ENCODE measurements around the gene TLR6.
"Not testable (repeated sequence)": the region's sequence is repeated elsewhere in the genome, so short reads cannot be mapped to it uniquely, and the experiment has no call there.

Gene TLR6

DNA sequence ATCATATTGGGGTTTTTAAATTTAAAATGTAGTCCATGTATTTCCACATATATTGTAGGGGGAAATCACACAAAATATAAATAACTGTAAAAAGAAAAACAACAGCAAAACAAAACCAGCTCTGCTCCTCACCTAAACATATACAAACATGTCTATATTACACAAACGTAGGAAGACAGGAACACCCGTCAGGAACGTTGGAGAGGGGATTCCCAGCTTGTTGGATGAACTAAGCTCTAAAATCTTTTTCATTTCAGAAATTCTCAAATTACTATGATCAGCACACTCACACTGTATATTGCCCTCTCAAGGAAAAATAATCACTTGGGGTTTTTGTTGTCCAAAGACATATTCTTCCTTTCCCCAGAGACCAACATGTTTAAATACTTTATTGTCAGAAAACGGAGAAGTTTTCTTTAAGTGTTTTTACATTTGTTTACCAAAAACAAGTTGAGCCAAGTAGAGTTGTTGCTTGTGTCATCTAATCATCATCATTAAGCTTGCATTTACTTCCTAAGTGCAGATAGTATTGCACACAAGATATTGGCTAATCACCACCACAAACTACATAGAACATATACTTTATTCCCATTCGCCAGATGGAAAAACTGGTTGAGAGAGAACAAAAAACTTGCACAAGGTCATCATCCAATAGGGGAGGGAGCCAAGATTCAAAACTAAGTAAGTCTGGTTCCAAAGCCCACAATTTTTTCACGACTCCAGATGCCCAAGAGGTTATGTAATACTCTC lies 71.4 kb downstream of the TLR6 start:
- DNase-seq = no peak

- no peak for DNase-seq
These were observed 72.5 kb downstream of the TLR6 start for GRCh38 chr4:38784141-38784540.

- DNase-seq = no peak
These were observed 73.5 kb downstream of the TLR6 start for GRCh38 chr4:38783109-38783460.

DNA sequence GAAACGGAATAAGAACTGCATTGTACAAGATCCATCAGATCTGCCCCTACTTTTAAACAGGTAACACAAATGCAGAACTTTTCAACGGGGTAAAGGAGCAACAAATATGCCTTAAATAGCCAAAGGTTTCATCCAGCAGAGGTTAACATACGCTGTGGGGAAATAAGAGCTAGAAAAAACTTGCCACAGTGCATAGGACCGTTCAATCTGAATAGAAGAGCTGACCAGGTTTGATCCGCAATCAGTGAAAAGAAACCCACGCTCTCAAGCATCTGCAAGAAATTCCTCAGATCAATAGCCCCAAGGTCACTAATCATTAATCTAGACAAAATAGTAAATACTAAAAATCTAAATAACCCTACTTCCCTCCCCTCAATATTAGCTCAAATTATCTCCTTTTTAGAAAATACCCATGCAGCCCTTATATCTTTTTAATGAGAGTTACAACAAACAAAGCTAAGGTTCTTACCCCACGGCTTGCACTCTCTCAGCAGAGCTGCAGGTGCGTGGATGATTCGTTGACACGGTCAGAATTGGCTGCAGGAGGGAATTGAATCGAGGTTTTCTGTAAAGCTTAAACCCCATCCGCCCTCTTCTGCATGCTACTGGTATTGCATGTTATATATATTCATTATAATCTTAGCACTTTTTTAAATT lies 74.0 kb downstream of the TLR6 start, which contains the start of gene TLR10:
TSS of gene TLR10 (minus strand) at position 539 of the 657 bp plus-strand sequence. CDS start 7,400 bp downstream, outside the sequence.
- DNase-seq = peak; percentile 33 to 69

DNA sequence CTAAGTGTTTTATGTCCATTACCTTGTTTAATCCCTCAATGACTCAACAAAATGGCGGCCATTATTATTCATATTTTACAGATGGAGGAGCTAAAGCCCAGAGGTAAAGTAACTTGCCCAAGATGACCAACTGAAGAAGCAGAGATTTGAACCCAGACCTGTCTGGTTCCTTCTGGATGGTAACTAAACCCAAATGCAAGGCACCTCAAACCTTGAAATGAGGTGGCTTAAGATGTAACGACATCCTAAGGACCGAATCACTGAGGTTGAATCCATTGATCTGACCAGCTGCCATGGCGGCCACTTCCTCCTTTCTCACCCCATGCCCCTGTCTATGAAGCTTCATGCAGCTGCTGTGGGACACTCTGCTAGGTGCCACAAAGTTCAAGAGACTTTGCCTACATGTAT lies 74.8 kb downstream of the TLR6 start:
- DNase-seq = no peak

- peak in 1 of 2 donors; percentile 21 for DNase-seq
These were observed 75.7 kb downstream of the TLR6 start for GRCh38 chr4:38780833-38781484.

DNA sequence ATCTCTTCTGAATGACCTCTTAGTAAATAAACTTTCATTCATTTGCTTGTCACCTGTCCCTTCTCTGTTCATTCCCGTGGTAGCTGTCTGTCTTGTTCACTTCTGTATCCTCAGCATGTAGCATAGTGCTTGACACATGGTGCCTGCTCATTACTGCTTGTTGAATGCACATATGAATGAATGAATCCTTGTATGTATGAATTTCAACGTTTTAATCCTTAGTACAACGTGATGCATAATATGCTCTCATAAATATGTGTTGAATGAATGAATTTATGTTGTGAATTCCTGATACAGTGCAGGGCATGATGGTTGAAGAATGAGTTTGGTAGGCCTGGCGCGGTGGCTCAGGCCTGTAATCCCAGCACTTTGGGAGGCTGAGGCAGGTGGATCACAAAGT lies 76.8 kb downstream of the TLR6 start:
- no peak for DNase-seq

- not testable (repeated sequence) for DNase-seq
These were observed 78.7 kb downstream of the TLR6 start for GRCh38 chr4:38777925-38778324.

GRCh38 chr4:38775326-38775725 lies 81.3 kb downstream of the TLR6 start:
- no peak for DNase-seq

GRCh38 chr4:38774181-38774955 lies 82.2 kb downstream of the TLR6 start:
- DNase-seq = no peak

Measured in hippocampal formation (tissue), 2 donors.